Mesendoderm (in vitro differentiated cells): ENCODE data around the gene CD46.

Experiments used
- DNase-seq: peaks from one replicate; pipeline ENCODE4 v3.0.0; 2013
- H2AK5ac ChIP-seq: 2 replicates; pipeline ENCODE4 v1.6.1; 2013; ENCODE audit warnings: low read length, inconsistent platforms
- H2BK120ac ChIP-seq: 2 replicates; pipeline ENCODE4 v1.6.1; 2013; ENCODE audit warnings: low read depth, mild to moderate bottlenecking, low read length, moderate library complexity, mixed read lengths
- H2BK15ac ChIP-seq: replicated peaks from 2 replicates; pipeline ENCODE4 v1.6.1; 2013; ENCODE audit warnings: low read depth, mild to moderate bottlenecking, moderate library complexity
- H2BK5ac ChIP-seq: 2 replicates; pipeline ENCODE4 v1.6.1; 2013; ENCODE audit warnings: low read length, inconsistent platforms
- H3K18ac ChIP-seq: 2 replicates; pipeline ENCODE4 v1.6.1; 2013; ENCODE audit warnings: mild to moderate bottlenecking, low read length, mixed read lengths
- H3K23ac ChIP-seq: one replicate; pipeline ENCODE4 v1.6.1; 2013; ENCODE audit warnings: low read length
- H3K27ac ChIP-seq: 2 replicates; pipeline ENCODE4 v1.5.1; 2013; ENCODE audit warnings: low read depth, mild to moderate bottlenecking, inconsistent platforms, low read length, moderate library complexity
- H3K27me3 ChIP-seq: 2 replicates; pipeline ENCODE4 v1.6.1; 2013; ENCODE audit warnings: low read length, control low read depth, mild to moderate bottlenecking, inconsistent platforms; ENCODE audit not compliant: insufficient read depth, poor library complexity
- H3K36me3 ChIP-seq: 2 replicates; pipeline ENCODE4 v1.6.1; 2013; ENCODE audit warnings: low read length, inconsistent platforms; ENCODE audit not compliant: control insufficient read depth, insufficient read depth
- H3K4ac ChIP-seq: one replicate; pipeline ENCODE4 v1.6.1; 2013; ENCODE audit warnings: low read depth, mild to moderate bottlenecking, low read length, moderate library complexity
- H3K4me1 ChIP-seq: 2 replicates; pipeline ENCODE4 v1.6.1; 2013; ENCODE audit warnings: low read depth, low read length, inconsistent platforms; ENCODE audit not compliant: control insufficient read depth
- H3K4me2 ChIP-seq: 2 replicates; pipeline ENCODE4 v1.6.1; 2013; ENCODE audit warnings: low read length
- H3K4me3 ChIP-seq: 2 replicates; pipeline ENCODE4 v1.5.1; 2013; ENCODE audit warnings: mild to moderate bottlenecking, low read length
- H3K56ac ChIP-seq: one replicate; pipeline ENCODE4 v1.6.1; 2013; ENCODE audit warnings: low read length
- H3K79me1 ChIP-seq: 2 replicates; pipeline ENCODE4 v1.6.1; 2013; ENCODE audit warnings: low read length, inconsistent platforms
- H3K79me2 ChIP-seq: 2 replicates; pipeline ENCODE4 v1.6.1; 2013; ENCODE audit warnings: mild to moderate bottlenecking, low read length; ENCODE audit not compliant: control insufficient read depth, insufficient read depth
- H3K9ac ChIP-seq: 2 replicates; pipeline ENCODE4 v1.6.1; 2013; ENCODE audit warnings: low read length, inconsistent platforms
- H4K5ac ChIP-seq: one replicate; pipeline ENCODE4 v1.6.1; 2013; ENCODE audit warnings: low read length
- H4K8ac ChIP-seq: one replicate; pipeline ENCODE4 v1.6.1; 2013; ENCODE audit warnings: low read depth, mild to moderate bottlenecking, control low read depth, low read length, moderate library complexity
- WGBS: extraction: QIAGEN DNeasy Blood & Tissue Kit; methylation state at CpG from one replicate; pipeline ENCODE4 v1.1.7; 2013; ENCODE audit warnings: low lambda C conversion rate, missing lambda C conversion rate; ENCODE audit not compliant: insufficient coverage; ENCODE audit errors: extremely low coverage; 5-methylcytosine and 5-hydroxymethylcytosine counted together

Gene CD46

GRCh38 chr1:207803678-207804077, 51.8 kb downstream of the CD46 start:
- Histone ChIP-seq H4K8ac (no peak overlapping the region), H2BK15ac (no peak overlapping the region), H4K5ac (no peak overlapping the region), H3K56ac (no peak overlapping the region), H3K23ac (no peak overlapping the region), H3K4ac (no peak overlapping the region), H3K36me3 (no peaks in the 10 kb centered on the region), H2AK5ac (no peak overlapping the region), H3K79me1 (no peaks in the 10 kb centered on the region), H3K79me2 (no peaks in the 10 kb centered on the region), H3K4me3 (no peak overlapping the region), H3K9ac (no peak overlapping the region), H3K4me2 (no peak overlapping the region), H3K27ac (no peak overlapping the region), H2BK5ac (no peak overlapping the region), H3K4me1 (no peaks in the 10 kb centered on the region), H3K27me3 (no peaks in the 10 kb centered on the region), H3K18ac (no peak overlapping the region), H2BK120ac (no peak overlapping the region)
- WGBS = no CpG with 5 or more reads among the region's 9 CpGs
- no peak for DNase-seq

GRCh38 chr1:207804721-207805468, 53.0 kb downstream of the CD46 start:
- no peak overlapping the region for H3K9ac ChIP-seq
- no peak overlapping the region for H2BK15ac ChIP-seq
- WGBS = no CpG with 5 or more reads among the region's 5 CpGs
- no peaks in the 10 kb centered on the region for H3K79me1 ChIP-seq
- no peak overlapping the region for H3K18ac ChIP-seq
- H3K23ac ChIP-seq = no peak overlapping the region
- no peak for DNase-seq
- no peak overlapping the region for H3K4ac ChIP-seq
- H2BK5ac ChIP-seq = no peak overlapping the region
- no peak overlapping the region for H3K56ac ChIP-seq
- no peaks in the 10 kb centered on the region for H3K79me2 ChIP-seq
- no peak overlapping the region for H4K5ac ChIP-seq
- H3K4me3 ChIP-seq = no peak overlapping the region
- no peak overlapping the region for H2AK5ac ChIP-seq
- H2BK120ac ChIP-seq = no peak overlapping the region
- H3K27me3 ChIP-seq = no peaks in the 10 kb centered on the region
- H3K36me3 ChIP-seq = no peaks in the 10 kb centered on the region
- no peak overlapping the region for H3K4me2 ChIP-seq
- no peak overlapping the region for H4K8ac ChIP-seq
- no peaks in the 10 kb centered on the region for H3K4me1 ChIP-seq
- H3K27ac ChIP-seq = no peak overlapping the region

GRCh38 chr1:207805841-207806421, 54.1 kb downstream of the CD46 start:
- no peak overlapping the region for H3K4me2 ChIP-seq
- no peaks in the 10 kb centered on the region for H3K79me1 ChIP-seq
- H3K4ac ChIP-seq = no peak overlapping the region
- H4K8ac ChIP-seq = no peak overlapping the region
- no peaks in the 10 kb centered on the region for H3K4me1 ChIP-seq
- no peak overlapping the region for H2BK15ac ChIP-seq
- H3K79me2 ChIP-seq = no peaks in the 10 kb centered on the region
- no peak overlapping the region for H3K9ac ChIP-seq
- no peak overlapping the region for H2AK5ac ChIP-seq
- DNase-seq = no peak
- no peak overlapping the region for H2BK120ac ChIP-seq
- peak overlapping the region; percentile 50 for H3K23ac ChIP-seq
- no peak overlapping the region for H4K5ac ChIP-seq
- no CpG with 5 or more reads among the region's 5 CpGs for WGBS
- H3K27me3 ChIP-seq = no peaks in the 10 kb centered on the region
- H2BK5ac ChIP-seq = no peak overlapping the region
- no peak overlapping the region for H3K27ac ChIP-seq
- no peak overlapping the region for H3K18ac ChIP-seq
- H3K36me3 ChIP-seq = no peaks in the 10 kb centered on the region
- H3K4me3 ChIP-seq = no peak overlapping the region
- no peak overlapping the region for H3K56ac ChIP-seq

- DNase-seq = no peak
- no peak overlapping the region for H3K56ac ChIP-seq
- no peak overlapping the region for H3K27ac ChIP-seq
- no peaks in the 10 kb centered on the region for H3K27me3 ChIP-seq
- no peak overlapping the region for H3K4me2 ChIP-seq
- no peak overlapping the region for H4K5ac ChIP-seq
- H3K4me1 ChIP-seq = no peaks in the 10 kb centered on the region
- no peak overlapping the region for H2BK5ac ChIP-seq
- H2AK5ac ChIP-seq = no peak overlapping the region
- no peak overlapping the region for H3K4ac ChIP-seq
- no peak overlapping the region for H3K4me3 ChIP-seq
- H3K36me3 ChIP-seq = no peaks in the 10 kb centered on the region
- H3K9ac ChIP-seq = no peak overlapping the region
- no peak overlapping the region for H2BK15ac ChIP-seq
- H4K8ac ChIP-seq = no peak overlapping the region
- H3K18ac ChIP-seq = no peak overlapping the region
- H3K79me1 ChIP-seq = no peaks in the 10 kb centered on the region
- WGBS = no CpG with 5 or more reads among the region's 11 CpGs
- no peak overlapping the region for H2BK120ac ChIP-seq
- H3K79me2 ChIP-seq = no peaks in the 10 kb centered on the region
- H3K23ac ChIP-seq = no peak overlapping the region
Measured at GRCh38 chr1:207806531-207807325, 54.9 kb downstream of the CD46 start.

GRCh38 chr1:207807326-207807689, 55.5 kb downstream of the CD46 start:
- Histone ChIP-seq H3K23ac (no peak overlapping the region), H3K4me3 (no peak overlapping the region)

More at GRCh38 chr1:207807326-207807689, 55.5 kb downstream of the CD46 start:
- Histone ChIP-seq H3K27ac (no peak overlapping the region), H2BK120ac (no peak overlapping the region), H2BK15ac (no peak overlapping the region), H3K56ac (no peak overlapping the region), H3K27me3 (no peaks in the 10 kb centered on the region), H4K8ac (no peak overlapping the region), H3K79me2 (no peaks in the 10 kb centered on the region), H3K4ac (no peak overlapping the region), H3K18ac (no peak overlapping the region), H4K5ac (no peak overlapping the region), H2AK5ac (no peak overlapping the region), H3K9ac (no peak overlapping the region), H2BK5ac (no peak overlapping the region), H3K36me3 (no peaks in the 10 kb centered on the region), H3K79me1 (no peaks in the 10 kb centered on the region), H3K4me2 (no peak overlapping the region), H3K4me1 (no peaks in the 10 kb centered on the region)
- no peak for DNase-seq
- WGBS = no CpG with 5 or more reads among the region's 1 CpG
